Stomach (tissue), 9 donors: ENCODE results near the gene RPL18. TPM values are rescaled to one million over a fixed set of nuclear protein-coding genes. Genes with fewer than 3 reads are reported as not detected.

Experiments used
- DNase-seq, 2 donors: peaks; one replicate each; pipeline versions ENCODE4 v3.0.0 to v3.0.0-alpha.2; 2013 to 2019
- H3K27ac ChIP-seq, 5 donors: fragments of 200-600 bp in 4 of 5; sonication (generic) in 4 of 5; one replicate each; pipeline ENCODE4 v1.5.1; 2013 to 2019; ENCODE audit warnings: mild to moderate bottlenecking in 1 of 5, moderate library complexity in 1 of 5
- H3K27me3 ChIP-seq, 3 donors: fragments of 200-600 bp; sonication (generic); one replicate each; pipeline ENCODE4 v1.5.1; 2017 to 2019; ENCODE audit warnings: mixed run types in 1 of 3
- H3K36me3 ChIP-seq, 4 donors: fragments of 200-600 bp; sonication (generic); 1 replicate in 3 of 4; 2 replicates in 1 of 4; pipeline ENCODE4 v1.5.1; 2016 to 2019
- H3K4me1 ChIP-seq, 4 donors: fragments of 200-600 bp; sonication (generic); one replicate each; pipeline ENCODE4 v1.5.1; 2016 to 2019
- H3K4me3 ChIP-seq, 4 donors: fragments of 200-600 bp; sonication (generic) in 3 of 4; one replicate each; pipeline ENCODE4 v1.5.1; 2016 to 2019; ENCODE audit warnings: mild to moderate bottlenecking in 1 of 4
- H3K9me3 ChIP-seq, 4 donors: fragments of 200-600 bp; sonication (generic); one replicate each; pipeline ENCODE4 v1.5.1; 2016 to 2019
- CTCF ChIP-seq, 7 experiments: fragments of 450-650 bp in 4 of 7; fragments of 200-600 bp in 3 of 7; sonication (generic) in 3 of 7; IDR thresholded peaks; one replicate each; pipeline ENCODE4 v1.5.1; 2016 to 2019; ENCODE audit warnings: antibody characterized with exemption in 7 of 7, control low read depth in 2 of 7, mild to moderate bottlenecking in 1 of 7
- EP300 ChIP-seq: sonication (generic); formaldehyde crosslinking; IDR thresholded peaks from one replicate; pipeline ENCODE4 v1.6.1; 2017; ENCODE audit warnings: antibody characterized with exemption
- POLR2A ChIP-seq, 4 donors: fragments of 450-650 bp; IDR thresholded peaks; one replicate each; pipeline ENCODE4 v1.6.1; 2016; ENCODE audit warnings: antibody characterized with exemption in 4 of 4, control low read depth in 2 of 4, mild to moderate bottlenecking in 1 of 4, moderate library complexity in 1 of 4
- POLR2AphosphoS5 ChIP-seq, 3 donors: sonication (generic); formaldehyde crosslinking; IDR thresholded peaks; one replicate each; pipeline ENCODE4 v1.6.1; 2016; ENCODE audit warnings: antibody characterized with exemption in 3 of 3
- WGBS, 5 donors: extraction: QIAGEN DNeasy Blood & Tissue Kit in 3 of 5; methylation state at CpG; one replicate each; pipeline versions ENCODE4 v1.1.5 to v1.1.7; 2013 to 2018; 5-methylcytosine and 5-hydroxymethylcytosine counted together
- intact Hi-C: fragments of 100-400 bp; cut with DNase I; formaldehyde crosslinking; loops from one replicate; pipeline ENCODE4 v1.15.1; 2023; ENCODE audit warnings: low total_unique reads
- polyA plus RNA-seq, 3 donors: library from polyadenylated mRNA; stranded (reverse); fragments of 200-250 nt; gene quantifications; one replicate each; pipeline ENCODE4 v1.2.3, GENCODE V29; 2013
- total RNA-seq, 5 donors: library from RNA; depleted of rRNA; stranded (reverse); fragments of >200 nt; gene quantifications; one replicate each; pipeline versions ENCODE4 v1.1.0 to v1.2.3, GENCODE V29; 2014 to 2016
- donor health status: healthy with polysubstance abuse.
- donor health status: Bipolar disorder and iron deficiency.
- donor health status: healthy.

RPL18 gene
- total and polyA plus RNA-seq, 8 donors, result 1,272 to 3,739 (median 2,415) TPM

- Histone ChIP-seq H3K27ac (peak overlapping the region; percentile 90 to 98 (median 96)), H3K4me1 (peaks cover 43 to 67% (median 55%) of the 10 kb centered on the region in 4 donors), H3K4me3 (peak overlapping the region; percentile 62 to 81 (median 76)), H3K27me3 (no peaks in the 10 kb centered on the region), H3K36me3 (no peaks in the 10 kb centered on the region), H3K9me3 (no peaks in the 10 kb centered on the region)
- WGBS, 5 donors, result 6 to 9% (median 9%) methylated on average over 29 of the region's 29 CpGs
- DNase-seq, result peak; percentile 83 to 97
- intact Hi-C loops, result no loop called here
- peak; percentile 27 to 78 (median 59) for TF ChIP-seq POLR2AphosphoS5 (IDR thresholded peaks at IDR 0.05)
- peak in 2 of 4 donors; percentile 20 to 35 for TF ChIP-seq POLR2A (IDR thresholded peaks at IDR 0.05)
- TF ChIP-seq CTCF (IDR thresholded peaks at IDR 0.05), result peak in 1 of 7 experiments; percentile 0
- no peak for TF ChIP-seq EP300
These were observed 19.2 kb upstream of the RPL18 start for GRCh38 chr19:48637948-48638830.

- peak overlapping the region; percentile 90 to 98 (median 96) for H3K27ac ChIP-seq
- intact Hi-C loops, result no loop called here
- H3K36me3 ChIP-seq, result peaks cover 0 to 6% (median 5%) of the 10 kb centered on the region in 4 donors
- H3K27me3 ChIP-seq, result no peaks in the 10 kb centered on the region
- H3K4me3 ChIP-seq, result peak overlapping the region; percentile 62 to 81 (median 76)
- DNase-seq, result peak; percentile 99 to 100
- TF ChIP-seq EP300 (no peak), POLR2A (IDR thresholded peaks at IDR 0.05) (no peak), POLR2AphosphoS5 (IDR thresholded peaks at IDR 0.05) (peak; percentile 42 to 92 (median 89)), CTCF (IDR thresholded peaks at IDR 0.05) (peak in 1 of 7 experiments; percentile 16)
- WGBS, 5 donors, result 0 to 2% (median 1%) methylated on average over 16 to 38 of the region's 38 CpGs
- peaks cover 50 to 73% (median 62%) of the 10 kb centered on the region in 4 donors for H3K4me1 ChIP-seq
- no peaks in the 10 kb centered on the region for H3K9me3 ChIP-seq
These were observed 18.5 kb upstream of the RPL18 start for GRCh38 chr19:48637449-48637947.

- intact Hi-C loops, result no loop called here
- peaks cover 54 to 79% (median 66%) of the 10 kb centered on the region in 4 donors for H3K4me1 ChIP-seq
These were observed 18.0 kb upstream of the RPL18 start, which contains the start of gene DBP for GRCh38 chr19:48636859-48637448. TSS of gene DBP (minus strand) at chr19:48637379. CDS start at chr19:48636994, 385 bp downstream.

More at GRCh38 chr19:48636859-48637448, 18.0 kb upstream of the RPL18 start, which contains the start of gene DBP:
- 0 to 1% (median 0%) methylated on average over 29 to 40 of the region's 40 CpGs for WGBS, 5 donors
- peak within 1 kb of the TSS; percentile 90 to 98 (median 96) for H3K27ac ChIP-seq
- peak in 1 of 2 donors; percentile 45 for DNase-seq
- peak within 1 kb of the TSS; percentile 62 to 81 (median 76) for H3K4me3 ChIP-seq
- H3K9me3 ChIP-seq, result no peaks in the 10 kb centered on the region
- TF ChIP-seq POLR2AphosphoS5 (IDR thresholded peaks at IDR 0.05) (no peak), POLR2A (IDR thresholded peaks at IDR 0.05) (no peak), EP300 (no peak), CTCF (IDR thresholded peaks at IDR 0.05) (no peak)
- peaks cover 0 to 12% (median 7%) of the 10 kb centered on the region in 4 donors for H3K36me3 ChIP-seq
- H3K27me3 ChIP-seq, result no peaks in the 10 kb centered on the region
